Activated T-cell treated with anti-CD3 and anti-CD28 coated beads for 1 hour (primary cell): ENCODE data around the gene PHACTR1.
"Not testable (repeated sequence)": the region's sequence is repeated elsewhere in the genome, so short reads cannot be mapped to it uniquely, and the experiment has no call there.

ENCODE experiments used
- DNase-seq: peaks from one replicate; pipeline ENCODE4 v3.0.0-alpha.2; 2020; ENCODE audit warnings: low read depth

The PHACTR1 gene

GRCh38 chr6:13315896-13316295, 599.3 kb downstream of the PHACTR1 start:
- DNase-seq: no peak

GRCh38 chr6:13318821-13319220, 602.3 kb downstream of the PHACTR1 start:
- no peak for DNase-seq

GRCh38 chr6:13319891-13320564, 603.5 kb downstream of the PHACTR1 start:
- no peak for DNase-seq

- not testable (repeated sequence) for DNase-seq
These were observed 609.5 kb downstream of the PHACTR1 start for GRCh38 chr6:13326031-13326586.

GRCh38 chr6:13327691-13328075, 611.1 kb downstream of the PHACTR1 start:
- no peak for DNase-seq

GRCh38 chr6:13328076-13328874, 611.7 kb downstream of the PHACTR1 start, which contains the start of gene TBC1D7:
Gene TBC1D7 (minus strand): TSS chr6:13328537. CDS start chr6:13326898, 1,639 bp downstream.
- peak; percentile 87 for DNase-seq

GRCh38 chr6:13328875-13329183, 612.3 kb downstream of the PHACTR1 start:
- no peak for DNase-seq

- no peak for DNase-seq
These were observed 615.2 kb downstream of the PHACTR1 start for GRCh38 chr6:13331516-13332348.

GRCh38 chr6:13332349-13332706, 615.8 kb downstream of the PHACTR1 start:
- DNase-seq: no peak

GRCh38 chr6:13334953-13335352, 618.4 kb downstream of the PHACTR1 start:
- no peak for DNase-seq

- DNase-seq: peak; percentile 74
These were observed 620.0 kb downstream of the PHACTR1 start for GRCh38 chr6:13336553-13336952.

GRCh38 chr6:13338038-13338437, 621.5 kb downstream of the PHACTR1 start:
- DNase-seq: no peak
